CD4-positive, alpha-beta T cell treated with Interleukin-6 at 100 ng/mL for 8 hours (primary cell): ENCODE data around the gene ZNF845.
"Not testable (repeated sequence)": the region's sequence is repeated elsewhere in the genome, so short reads cannot be mapped to it uniquely, and the experiment has no call there.

ENCODE experiments used
- DNase-seq: peaks from one replicate; pipeline ENCODE4 v3.0.0-alpha.2; 2020; ENCODE audit warnings: mixed read lengths, low spot score

The ZNF845 gene

GRCh38 chr19:53333463-53334449 is at the start of gene ZNF845:
Gene ZNF845, plus strand, starts transcription at chr19:53333749. Its CDS starts 7,559 bp downstream, at chr19:53341308.
- DNase-seq, result peak; percentile 91

GRCh38 chr19:53285087-53285486 is 48.5 kb upstream of the ZNF845 start:
- no peak for DNase-seq

- no peak for DNase-seq
These were observed 42.6 kb upstream of the ZNF845 start for GRCh38 chr19:53290758-53291549.

GRCh38 chr19:53294786-53295441 is 38.6 kb upstream of the ZNF845 start:
- no peak for DNase-seq

- DNase-seq, result not testable (repeated sequence)
These were observed 32.2 kb upstream of the ZNF845 start for GRCh38 chr19:53301341-53301740.

- DNase-seq, result no peak
These were observed 25.2 kb upstream of the ZNF845 start for GRCh38 chr19:53308339-53308811.

GRCh38 chr19:53311044-53311443 is 22.5 kb upstream of the ZNF845 start:
- no peak for DNase-seq

GRCh38 chr19:53311897-53312296 is 21.7 kb upstream of the ZNF845 start:
- DNase-seq, result no peak

- peak; percentile 2 for DNase-seq
These were observed 4.6 kb upstream of the ZNF845 start for GRCh38 chr19:53328967-53329366.

- no peak for DNase-seq
These were observed 1.1 kb upstream of the ZNF845 start for GRCh38 chr19:53332484-53332883.

- peak; percentile 15 for DNase-seq
These were observed 485 bp upstream of the ZNF845 start for GRCh38 chr19:53333066-53333462.

GRCh38 chr19:53344403-53344802 is 10.9 kb downstream of the ZNF845 start:
- not testable (repeated sequence) for DNase-seq

GRCh38 chr19:53355739-53356138 is 22.2 kb downstream of the ZNF845 start:
- no peak for DNase-seq

- DNase-seq, result no peak
These were observed 24.5 kb downstream of the ZNF845 start for GRCh38 chr19:53357821-53358581.

- DNase-seq, result not testable (repeated sequence)
These were observed 26.5 kb downstream of the ZNF845 start for GRCh38 chr19:53360056-53360455.

GRCh38 chr19:53365134-53365898 is 31.8 kb downstream of the ZNF845 start, which contains the start of gene ZNF525:
Gene ZNF525, plus strand, starts transcription at chr19:53365705. Its CDS starts 6,577 bp downstream, at chr19:53372282.
- DNase-seq, result peak; percentile 96

- no peak for DNase-seq
These were observed 32.4 kb downstream of the ZNF845 start for GRCh38 chr19:53365899-53366493.

GRCh38 chr19:53372196-53372595 is 38.6 kb downstream of the ZNF845 start:
- DNase-seq, result no peak

GRCh38 chr19:53374288-53374687 is 40.7 kb downstream of the ZNF845 start:
- no peak for DNase-seq

- no peak for DNase-seq
These were observed 41.2 kb downstream of the ZNF845 start for GRCh38 chr19:53374743-53375142.
